Measurements from ENCODE around the gene ARHGAP26.
A peak's percentile ranks its signal among the peaks of the same experiment; 100 is the strongest.

The ARHGAP26 gene, protein sequence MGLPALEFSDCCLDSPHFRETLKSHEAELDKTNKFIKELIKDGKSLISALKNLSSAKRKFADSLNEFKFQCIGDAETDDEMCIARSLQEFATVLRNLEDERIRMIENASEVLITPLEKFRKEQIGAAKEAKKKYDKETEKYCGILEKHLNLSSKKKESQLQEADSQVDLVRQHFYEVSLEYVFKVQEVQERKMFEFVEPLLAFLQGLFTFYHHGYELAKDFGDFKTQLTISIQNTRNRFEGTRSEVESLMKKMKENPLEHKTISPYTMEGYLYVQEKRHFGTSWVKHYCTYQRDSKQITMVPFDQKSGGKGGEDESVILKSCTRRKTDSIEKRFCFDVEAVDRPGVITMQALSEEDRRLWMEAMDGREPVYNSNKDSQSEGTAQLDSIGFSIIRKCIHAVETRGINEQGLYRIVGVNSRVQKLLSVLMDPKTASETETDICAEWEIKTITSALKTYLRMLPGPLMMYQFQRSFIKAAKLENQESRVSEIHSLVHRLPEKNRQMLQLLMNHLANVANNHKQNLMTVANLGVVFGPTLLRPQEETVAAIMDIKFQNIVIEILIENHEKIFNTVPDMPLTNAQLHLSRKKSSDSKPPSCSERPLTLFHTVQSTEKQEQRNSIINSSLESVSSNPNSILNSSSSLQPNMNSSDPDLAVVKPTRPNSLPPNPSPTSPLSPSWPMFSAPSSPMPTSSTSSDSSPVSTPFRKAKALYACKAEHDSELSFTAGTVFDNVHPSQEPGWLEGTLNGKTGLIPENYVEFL

DNA sequence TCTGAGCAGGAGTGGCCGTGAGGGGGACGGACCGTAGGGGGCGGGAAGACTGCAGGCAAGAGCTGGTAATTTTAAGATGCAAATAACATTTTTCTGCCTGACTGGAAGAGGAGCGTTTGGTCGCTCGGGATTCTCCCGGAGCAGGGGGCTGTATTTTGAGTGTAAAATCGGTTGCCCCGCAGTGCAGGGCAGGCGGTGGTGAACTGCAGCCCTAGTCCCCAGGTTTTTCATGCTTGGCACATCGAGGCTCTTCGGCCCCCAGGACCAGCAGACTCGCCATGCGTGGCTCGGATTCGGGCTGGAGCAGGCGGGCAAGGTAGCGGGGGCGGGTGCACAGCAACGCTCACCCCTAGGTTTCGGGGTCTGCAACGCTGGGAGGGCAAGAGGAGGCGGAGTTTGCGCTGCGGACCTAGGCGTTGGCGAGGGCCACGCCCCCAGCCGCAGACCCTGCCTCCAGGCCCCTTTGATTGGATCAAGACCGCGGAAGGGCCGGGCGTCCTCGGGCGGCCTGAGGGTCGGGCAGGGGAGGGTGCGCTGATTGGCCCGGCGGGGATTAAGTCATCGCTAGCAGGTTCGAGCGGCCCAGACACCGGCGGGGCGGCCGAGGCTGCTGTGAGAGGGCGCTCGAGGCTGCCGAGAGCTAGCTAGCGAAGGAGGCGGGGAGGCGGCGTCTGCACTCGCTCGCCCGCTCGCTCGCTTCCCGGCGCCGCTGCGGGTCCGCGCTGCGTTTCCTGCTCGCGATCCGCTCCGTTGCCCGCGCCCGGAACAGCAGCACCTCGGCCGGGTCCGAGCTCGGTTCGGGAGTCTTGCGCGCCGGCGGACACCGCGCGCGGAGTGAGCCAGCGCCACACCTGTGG lies at the start of gene ARHGAP26:
Gene ARHGAP26, plus strand, starts transcription at position 585 of the 857 bp plus-strand sequence. CDS start 385 bp downstream, outside the sequence.
- peak; percentile 74 for DNase-seq

DNA sequence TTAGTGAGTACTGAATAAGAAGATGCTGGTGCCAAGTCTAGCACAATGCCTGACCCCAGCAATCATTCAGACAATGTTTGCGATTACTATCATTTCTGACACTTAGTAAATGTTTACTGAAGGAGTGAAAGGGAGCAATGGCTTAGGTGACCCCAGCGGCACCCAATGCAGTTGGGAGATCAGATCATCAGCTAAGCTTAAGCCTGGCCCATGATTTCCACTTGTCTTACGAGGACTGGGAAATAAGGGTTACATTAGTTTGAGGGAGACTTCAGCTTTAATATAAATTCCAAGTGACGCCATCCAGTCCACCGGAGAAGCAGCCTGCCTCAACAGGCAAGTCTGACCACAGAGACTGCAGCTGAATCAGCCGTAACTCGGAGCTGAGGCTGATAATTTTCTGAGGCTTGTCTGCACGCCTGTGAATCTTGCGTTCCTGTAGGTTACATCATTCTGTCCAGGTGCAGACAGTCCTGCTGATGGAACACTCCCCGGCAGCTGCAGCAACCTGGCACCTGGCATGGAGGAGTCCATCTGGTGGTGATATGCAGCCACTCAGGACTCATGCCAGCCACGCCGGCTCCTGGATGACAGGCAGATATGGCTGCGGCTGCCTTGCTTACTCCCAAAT lies 49.4 kb upstream of the ARHGAP26 start:
- DNase-seq, result no peak

DNA sequence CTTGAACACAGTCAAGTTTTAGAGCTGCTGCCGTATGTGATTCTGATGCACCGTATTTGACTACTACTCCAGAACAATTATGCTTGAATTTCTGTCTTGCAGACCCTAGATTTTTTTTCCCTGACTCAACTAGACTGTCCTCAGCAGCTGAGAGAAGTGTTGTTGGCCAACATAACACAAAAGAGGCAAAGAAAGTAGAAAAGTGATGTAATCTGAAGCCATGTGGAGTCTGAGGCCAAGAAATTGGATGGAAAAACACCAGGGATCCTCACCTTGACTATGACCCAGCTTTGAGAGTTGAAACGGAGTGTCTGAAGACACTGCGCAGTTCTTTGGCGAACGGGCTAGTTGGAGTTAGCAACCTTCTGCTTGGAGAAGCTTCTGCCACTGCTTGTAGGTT lies 48.0 kb upstream of the ARHGAP26 start:
- no peak for DNase-seq

DNA sequence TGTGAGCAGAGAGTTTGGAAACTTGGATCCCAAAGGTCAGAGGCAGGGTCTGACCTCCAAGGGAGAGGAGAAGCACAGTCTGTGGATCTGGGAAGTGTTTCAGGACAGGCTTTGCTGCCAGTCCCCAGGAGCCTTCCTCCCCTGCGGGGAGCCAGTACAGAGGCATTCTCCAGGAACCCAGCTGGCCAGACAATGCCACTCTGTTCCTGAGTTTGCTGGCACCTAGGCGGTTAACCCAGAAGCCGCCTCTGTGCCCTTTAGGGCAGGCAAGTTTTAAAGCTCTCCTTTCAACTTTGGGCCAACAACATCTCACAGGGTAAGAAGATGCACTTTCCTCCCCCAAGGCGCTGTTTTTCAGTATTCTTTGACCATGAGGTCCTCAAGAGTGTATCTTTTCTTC lies 47.3 kb upstream of the ARHGAP26 start:
- no peak for DNase-seq

DNA sequence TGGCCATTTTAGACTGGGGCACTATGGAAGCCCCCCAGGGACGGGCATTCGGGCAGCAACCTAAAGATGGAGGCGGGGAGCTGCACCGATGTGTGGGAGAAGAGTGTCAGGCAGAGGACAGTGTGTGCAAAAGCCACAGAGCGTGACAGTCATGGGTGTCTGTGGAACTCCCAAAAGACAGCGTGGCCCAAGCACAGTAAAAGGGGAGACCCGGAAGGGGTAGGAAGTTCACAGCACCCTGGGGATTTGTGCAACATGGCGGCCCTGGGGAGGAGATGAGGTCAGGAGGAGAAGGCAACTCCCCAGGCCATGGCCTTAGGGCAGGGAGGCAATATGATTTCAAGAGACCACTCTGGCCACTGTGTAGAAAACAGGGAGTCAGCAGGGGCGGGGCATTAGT lies 45.4 kb upstream of the ARHGAP26 start:
- DNase-seq, result no peak

DNA sequence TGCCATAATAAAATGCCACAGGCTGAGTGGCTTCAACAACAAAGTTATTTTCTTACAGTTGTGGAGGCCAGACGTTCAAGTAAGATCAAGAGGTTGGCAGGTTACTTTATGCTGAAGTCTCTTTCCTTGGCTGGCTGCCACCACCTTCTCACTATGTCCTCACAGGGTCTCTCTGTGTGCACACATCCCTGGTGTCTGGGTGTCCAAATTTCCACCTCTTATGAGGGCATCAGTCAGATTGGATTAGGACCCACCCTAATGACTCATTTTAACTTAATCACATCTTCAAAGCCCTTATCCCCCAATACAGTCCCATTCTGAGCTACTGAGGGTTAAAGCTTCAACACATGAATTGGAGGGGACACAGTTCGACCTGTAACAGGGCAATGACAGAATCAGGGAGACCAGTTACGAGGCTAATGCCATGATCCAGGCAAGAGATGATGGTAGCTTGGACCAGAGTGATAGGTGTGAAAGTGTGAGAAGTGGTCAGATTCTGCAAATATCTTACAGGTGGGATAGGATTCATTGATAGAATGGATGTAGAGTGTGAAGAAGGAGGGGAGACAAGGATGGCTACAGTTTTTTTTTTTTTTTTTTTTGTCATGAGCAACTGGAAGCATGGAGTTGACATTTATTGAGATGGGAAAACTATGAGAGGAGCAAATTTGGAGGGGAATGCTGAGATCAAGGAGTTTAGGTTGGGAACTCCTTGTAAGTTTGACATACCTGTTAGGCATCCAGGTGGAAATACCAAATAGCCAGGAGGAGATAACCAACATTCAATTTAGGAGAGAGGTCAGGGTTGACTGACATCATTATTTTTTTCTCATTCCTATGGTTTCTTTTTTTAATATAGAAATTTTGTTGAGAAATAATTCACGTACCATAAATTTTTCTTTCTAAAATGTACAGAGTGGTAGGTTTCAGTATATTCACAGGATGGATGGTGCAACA lies 44.7 kb upstream of the ARHGAP26 start:
- no peak for DNase-seq

DNA sequence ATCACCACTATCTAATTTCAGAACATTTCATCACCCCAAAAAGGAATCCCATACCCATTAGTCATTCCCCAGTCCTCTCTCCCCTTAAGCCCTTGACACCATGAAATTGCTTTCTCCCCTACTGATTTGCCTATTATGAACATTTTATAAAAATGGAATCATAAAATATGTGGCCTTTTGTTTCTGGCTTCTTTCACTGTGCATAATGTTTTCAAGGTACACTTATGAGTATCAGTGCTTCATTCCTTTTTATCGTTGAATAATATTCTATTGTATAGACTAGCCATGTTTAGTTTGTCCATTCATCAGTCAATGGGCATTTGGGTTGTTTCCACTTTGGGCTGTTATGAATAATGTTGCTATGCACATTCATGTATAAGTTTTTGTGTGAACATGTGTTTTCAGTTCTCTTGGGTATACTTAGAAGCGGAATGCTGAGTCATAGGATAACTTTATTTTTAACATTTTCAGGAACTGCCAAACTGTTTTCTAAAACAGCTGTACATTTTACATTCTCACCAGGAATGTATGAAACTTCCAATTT lies 43.9 kb upstream of the ARHGAP26 start:
- no peak for DNase-seq

DNA sequence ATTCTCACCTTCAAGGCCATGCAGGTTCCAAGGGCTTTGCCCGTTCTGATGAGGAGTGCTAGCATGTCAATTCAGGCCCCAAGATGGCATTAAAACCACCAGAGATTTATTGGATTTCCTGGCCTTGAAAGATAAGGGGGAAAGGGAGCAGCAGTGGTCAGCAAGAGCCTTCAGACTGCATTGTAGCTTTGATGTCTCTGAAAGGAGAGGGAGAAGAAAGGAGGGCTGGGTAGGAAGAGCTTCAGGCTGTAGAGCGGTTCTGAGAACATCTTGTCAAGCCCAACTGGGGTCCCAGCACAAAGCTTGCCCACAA lies 42.5 kb upstream of the ARHGAP26 start:
- no peak for DNase-seq

DNA sequence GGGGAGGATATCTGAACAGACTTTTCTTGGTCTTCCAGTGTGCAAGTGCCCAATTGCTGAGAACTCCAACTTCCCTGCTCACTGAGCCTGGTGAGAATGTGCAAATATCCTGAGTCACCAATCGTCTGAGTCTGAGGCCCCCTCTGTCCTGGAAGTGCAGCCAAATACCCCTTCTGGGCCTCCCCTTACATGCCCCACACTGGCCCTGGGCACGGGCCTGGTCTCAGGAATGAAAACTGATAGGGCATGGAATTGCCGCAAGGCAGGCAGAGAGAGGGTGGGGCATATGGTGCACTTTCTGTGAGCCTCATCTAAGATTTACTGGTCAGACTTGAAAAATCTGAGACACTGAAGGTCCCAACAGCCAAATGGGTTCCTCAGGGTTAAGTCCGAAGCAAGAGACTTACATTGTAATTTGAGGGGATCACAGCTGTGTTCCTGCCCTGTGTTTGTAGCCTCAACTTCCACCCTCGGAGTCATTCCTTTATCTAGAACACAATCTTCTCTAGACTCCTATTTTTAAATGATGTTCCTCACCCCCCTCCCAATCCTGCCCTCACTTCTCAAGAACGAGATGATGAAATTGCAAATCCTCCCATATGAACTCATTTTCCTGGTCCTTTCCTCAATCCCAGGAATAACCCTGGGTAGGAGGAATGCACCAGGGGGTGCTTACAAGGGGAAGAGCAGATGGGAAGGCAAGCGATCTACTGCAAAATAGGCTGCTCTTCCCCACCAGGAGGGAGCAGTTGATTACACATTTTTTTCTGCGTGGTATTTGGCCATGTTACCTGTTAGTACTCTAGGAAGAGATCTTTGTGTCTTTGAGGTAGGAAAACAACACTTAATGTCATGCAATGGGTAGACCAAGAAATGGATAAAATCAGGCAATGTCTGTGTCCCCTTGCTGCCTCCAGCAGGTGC lies 34.6 kb upstream of the ARHGAP26 start:
- DNase-seq, result no peak

DNA sequence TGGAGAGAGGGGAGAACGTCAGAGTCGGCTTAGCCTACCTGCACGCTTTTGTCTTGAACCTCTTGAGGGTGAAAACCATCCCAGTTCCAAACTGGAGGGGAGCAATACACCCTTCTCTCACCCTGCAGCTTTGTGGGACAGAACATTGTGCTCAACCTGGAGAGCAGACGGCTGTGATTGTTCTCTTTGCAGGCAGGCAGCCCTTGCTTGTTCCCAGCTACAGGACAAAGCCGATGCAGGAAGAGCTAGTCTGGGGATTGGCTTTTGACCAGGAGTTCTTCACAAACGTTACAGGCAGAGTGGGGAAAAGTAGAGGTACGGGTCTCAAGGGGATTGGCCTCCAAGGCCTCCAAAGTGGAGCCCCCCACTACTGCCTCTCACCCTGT lies 33.9 kb upstream of the ARHGAP26 start:
- no peak for DNase-seq

DNA sequence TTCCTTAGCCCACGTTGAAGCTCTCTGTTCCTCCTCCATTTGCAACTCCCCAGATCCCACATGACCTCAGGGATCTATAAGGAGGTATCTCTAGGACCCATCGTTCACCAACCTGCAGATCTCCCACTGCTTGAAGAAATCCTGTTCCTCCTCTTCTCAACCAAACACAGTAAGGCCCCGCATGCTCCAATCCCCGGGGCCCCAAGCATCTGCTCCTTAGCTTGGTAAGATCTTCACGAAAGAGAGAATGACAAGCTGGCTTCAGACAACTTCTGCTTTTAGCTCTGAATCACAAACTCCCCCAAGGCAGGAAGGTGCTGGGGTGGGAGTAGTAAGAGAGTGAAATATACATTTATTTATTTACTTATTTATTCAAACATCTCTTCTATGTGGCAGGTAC lies 33.0 kb upstream of the ARHGAP26 start:
- no peak for DNase-seq

DNA sequence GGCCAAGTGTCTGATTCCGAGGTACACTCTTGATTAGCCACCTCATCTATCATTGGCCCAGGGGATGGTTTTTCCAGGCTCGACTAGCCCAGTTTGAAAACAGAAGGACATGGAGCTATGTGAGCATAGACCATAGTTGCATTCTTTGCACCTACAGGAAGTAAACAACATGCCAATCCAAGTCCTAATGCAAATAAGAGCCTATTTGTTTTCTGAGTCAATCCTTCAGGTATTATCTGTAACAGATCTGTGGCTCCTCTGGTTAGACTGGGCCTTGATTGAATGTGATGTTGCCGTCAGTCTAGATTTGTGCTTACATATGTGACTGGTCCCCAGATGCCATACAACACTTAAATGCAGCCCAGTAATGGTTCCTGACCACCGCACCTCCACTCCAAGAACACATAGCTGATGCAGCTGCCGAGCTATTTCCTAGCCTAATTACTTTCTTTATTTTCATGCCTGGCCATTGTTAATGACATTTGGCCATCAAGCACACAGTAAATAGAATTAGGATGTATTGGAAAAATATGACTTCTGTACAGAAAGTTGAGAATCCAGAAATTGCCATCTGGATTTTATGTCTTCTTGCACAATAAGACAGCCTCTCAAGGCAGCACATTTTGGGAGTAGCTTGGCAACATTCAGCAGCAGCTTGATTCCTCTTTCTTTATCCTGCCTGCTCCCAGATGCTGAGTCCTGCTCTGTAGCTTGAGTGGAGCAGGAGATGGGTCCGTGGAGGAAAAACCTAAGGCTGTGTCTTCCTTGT lies 29.5 kb upstream of the ARHGAP26 start:
- DNase-seq, result no peak

DNA sequence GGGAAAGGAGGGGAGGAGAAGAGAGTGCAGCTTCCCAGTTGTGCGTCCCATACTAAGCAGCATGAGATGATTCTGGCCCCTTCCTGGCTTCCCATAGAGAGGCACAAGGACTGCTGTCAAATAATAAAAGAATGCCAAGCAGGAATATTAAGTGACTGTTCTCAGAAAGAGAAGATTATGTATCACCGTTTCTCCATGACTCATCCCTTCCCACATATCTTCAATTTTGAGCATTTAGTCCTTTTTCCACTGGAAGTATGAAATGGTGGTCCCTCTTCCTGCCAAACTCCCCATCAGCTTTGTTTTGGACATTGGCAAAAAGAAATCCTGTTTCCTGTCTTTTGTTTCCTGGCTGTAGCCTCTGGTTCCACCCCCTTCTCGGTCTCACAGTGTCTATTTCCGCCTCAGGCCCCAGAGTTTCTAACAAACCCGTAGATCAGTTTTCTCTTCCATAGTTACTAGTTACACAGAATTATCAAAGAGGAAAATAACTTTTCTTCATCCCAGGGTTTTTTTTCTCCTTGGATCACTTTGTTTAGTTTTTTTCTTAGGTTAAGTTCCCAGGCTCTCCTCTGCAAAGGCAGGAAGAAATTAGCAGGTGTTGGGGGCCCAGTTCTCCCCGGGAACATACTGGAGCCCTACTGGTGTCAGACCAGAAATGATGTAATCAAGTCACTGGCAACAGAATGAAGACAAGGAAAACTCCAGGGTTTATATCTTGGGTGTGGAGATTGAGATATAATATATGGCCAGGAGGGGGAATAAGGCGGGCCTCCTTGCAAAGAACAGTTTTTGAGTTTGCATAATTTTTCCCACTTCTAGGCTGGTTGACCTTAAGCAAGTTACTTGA lies 26.4 kb upstream of the ARHGAP26 start:
- DNase-seq, result no peak

DNA sequence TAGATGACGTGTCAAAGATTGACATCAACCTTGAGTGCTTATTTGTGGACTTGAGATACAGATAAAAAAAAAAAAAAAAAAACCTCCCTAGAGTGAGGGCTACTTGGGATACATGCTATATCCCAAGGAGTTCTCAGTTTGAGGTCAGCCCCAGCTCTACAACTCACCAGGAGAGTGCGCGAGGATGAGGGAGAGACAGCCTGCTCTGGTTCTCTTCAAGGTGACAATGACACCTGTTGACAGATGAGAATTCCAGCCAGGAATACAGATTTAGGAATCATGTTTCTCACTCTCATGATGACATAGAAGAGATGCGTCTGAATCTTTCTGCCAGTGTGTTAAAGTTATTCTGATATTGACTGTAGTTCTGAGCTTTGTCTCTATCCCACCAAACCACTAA lies 24.9 kb upstream of the ARHGAP26 start:
- DNase-seq, result no peak

DNA sequence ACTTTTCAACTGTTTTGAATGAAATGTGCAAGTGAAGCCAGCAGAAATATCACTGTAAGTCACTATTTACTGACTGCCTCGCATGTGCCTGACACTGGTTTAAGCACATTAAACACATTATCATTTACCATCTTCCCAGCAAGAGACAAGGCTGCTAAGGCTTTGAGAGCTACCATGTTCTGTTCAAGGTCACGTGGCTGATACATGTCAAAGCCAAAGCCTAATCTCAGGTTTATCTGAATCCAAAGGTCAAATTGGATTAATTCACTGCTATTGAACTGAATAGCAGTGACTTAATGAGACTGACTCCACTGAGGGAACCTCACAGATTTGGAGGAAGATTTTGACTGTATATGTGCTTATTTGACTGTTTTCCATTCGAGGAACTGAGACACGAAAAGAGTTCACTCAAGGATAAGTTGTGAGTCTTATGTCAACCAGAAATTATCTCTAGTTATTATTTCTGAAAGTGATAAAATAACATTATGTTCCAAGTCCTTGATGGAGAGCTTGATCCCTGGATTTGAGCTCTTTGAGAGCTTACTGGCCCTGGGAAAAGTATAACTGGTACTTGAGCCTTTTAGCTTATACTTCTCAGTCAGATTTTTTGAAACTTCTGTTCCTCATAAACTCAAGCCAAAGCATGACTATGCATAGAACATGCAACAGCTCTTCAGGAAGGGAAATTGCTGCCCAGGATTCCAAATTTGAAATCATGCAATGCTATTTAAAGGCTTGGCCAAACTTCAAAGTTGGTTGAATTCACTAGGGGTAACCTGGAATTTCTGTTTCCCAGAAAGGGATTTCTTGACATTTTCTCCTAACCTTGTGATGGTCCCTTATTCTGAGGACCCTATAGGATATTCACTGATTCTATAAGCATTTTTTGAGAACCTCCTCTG lies 23.4 kb upstream of the ARHGAP26 start:
- no peak for DNase-seq

DNA sequence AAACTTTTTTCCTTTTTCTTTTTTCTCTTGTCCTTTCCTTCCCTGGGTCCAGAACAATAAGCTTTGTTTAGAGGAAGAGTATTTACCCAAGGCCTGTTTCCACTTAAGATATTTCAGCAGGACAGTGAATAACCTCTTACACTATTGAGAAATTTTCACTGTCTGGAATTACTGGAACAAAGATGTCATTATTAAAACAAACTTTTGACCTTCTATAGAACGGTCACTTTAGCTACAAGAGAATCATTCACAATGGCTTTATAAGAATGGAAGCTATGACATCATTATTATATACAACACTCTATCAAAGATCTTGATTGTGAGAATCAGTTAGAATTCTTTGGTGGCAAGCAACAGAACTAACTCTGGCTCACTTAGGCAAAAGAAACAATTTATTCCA lies 22.0 kb upstream of the ARHGAP26 start:
- DNase-seq, result no peak

DNA sequence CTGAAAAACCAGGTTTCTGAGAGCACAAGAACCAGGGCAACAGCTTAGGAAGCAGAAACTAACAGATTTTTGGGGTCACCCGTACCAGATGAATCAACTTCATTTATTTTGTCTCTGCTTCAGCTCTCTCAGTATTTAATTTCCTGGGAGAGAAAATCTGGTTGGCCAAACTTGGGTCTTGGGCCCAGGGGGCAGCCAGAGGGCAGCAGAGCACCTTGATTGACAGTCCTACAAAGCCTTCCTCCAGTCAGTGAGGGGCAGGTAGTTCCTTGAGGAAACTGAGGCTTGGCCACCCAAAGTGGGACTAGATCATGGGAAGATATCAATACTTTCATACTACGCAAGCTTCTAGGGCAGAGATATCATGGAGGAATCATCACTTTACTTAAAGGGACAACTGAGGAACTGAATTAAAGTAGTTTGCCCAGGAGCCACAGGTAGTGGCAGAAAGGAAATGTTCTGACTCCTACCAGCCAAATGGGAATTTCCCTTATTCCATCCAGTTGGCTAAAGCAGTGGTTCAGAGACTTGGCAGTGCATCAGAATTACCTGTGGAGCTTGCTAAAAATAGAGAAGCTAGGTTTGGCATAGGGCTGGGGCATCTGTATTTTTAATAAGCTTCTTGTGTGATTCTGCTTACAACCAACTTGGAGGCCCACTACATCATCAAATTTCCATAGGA lies 21.5 kb upstream of the ARHGAP26 start:
- no peak for DNase-seq

All from NCI-H1436 treated with DMSO at 0.1 percent for 48 hours (cell line).